GM23338 (cell line): ENCODE results near the gene SPTB. TPM values are rescaled to one million over a fixed set of nuclear protein-coding genes. Genes with fewer than 3 reads are reported as not detected.

Experiments
- ATAC-seq: fragments of 200-7000 bp; cut with Tn5 transposase; 3 replicates; pipeline ENCODE4 v1.9.1; 2020
- DNase-seq: peaks from one replicate; pipeline ENCODE4 v3.0.0-alpha.2; 2015; ENCODE audit warnings: low spot score
- H2AFZ ChIP-seq: fragments of 200-600 bp; sonication (generic); 2 replicates; pipeline ENCODE4 v1.8.0; 2016; ENCODE audit warnings: antibody characterized with exemption, mild to moderate bottlenecking, moderate library complexity
- H3F3A ChIP-seq: fragments of 200-600 bp; sonication (generic); replicated peaks from 2 replicates; pipeline ENCODE4 v1.8.0; 2017; ENCODE audit warnings: antibody characterized with exemption, mixed run types, low read depth
- H3K27ac ChIP-seq: fragments of 200-600 bp; sonication (generic); 2 replicates; pipeline ENCODE4 v1.6.1; 2016; ENCODE audit warnings: low read depth
- H3K27me3 ChIP-seq: fragments of 200-600 bp; sonication (generic); 2 replicates; pipeline ENCODE4 v1.8.0; 2016; ENCODE audit warnings: mild to moderate bottlenecking, mixed run types, moderate library complexity; ENCODE audit not compliant: insufficient read depth
- H3K36me3 ChIP-seq: fragments of 200-600 bp; sonication (generic); 2 replicates; pipeline ENCODE4 v1.8.0; 2016; ENCODE audit warnings: mild to moderate bottlenecking; ENCODE audit not compliant: insufficient read depth
- H3K4me1 ChIP-seq: fragments of 200-600 bp; sonication (generic); 2 replicates; pipeline ENCODE4 v1.8.0; 2016; ENCODE audit warnings: mild to moderate bottlenecking, moderate library complexity; ENCODE audit not compliant: insufficient read depth
- H3K4me2 ChIP-seq: fragments of 200-600 bp; sonication (generic); 2 replicates; pipeline ENCODE4 v1.7.1; 2017; ENCODE audit warnings: mixed run types
- H3K4me3 ChIP-seq: fragments of 200-600 bp; sonication (generic); 2 replicates; pipeline ENCODE4 v1.6.1; 2016; ENCODE audit warnings: mixed run types
- H3K79me2 ChIP-seq: fragments of 200-600 bp; sonication (generic); replicated peaks from 2 replicates; pipeline ENCODE4 v1.8.0; 2017; ENCODE audit warnings: mild to moderate bottlenecking; ENCODE audit not compliant: insufficient read depth
- H3K9me2 ChIP-seq: fragments of 200-600 bp; sonication (generic); 2 replicates; pipeline ENCODE4 v1.8.0; 2017; ENCODE audit not compliant: insufficient read depth
- H4K20me1 ChIP-seq: fragments of 200-600 bp; sonication (generic); replicated peaks from 2 replicates; pipeline ENCODE4 v1.8.0; 2017; ENCODE audit warnings: mild to moderate bottlenecking; ENCODE audit not compliant: insufficient read depth
- H3K27ac Mint-ChIP-seq: 2 replicates; pipeline ENCODE4 v1.8.0; 2020; ENCODE audit warnings: inconsistent platforms, mild to moderate bottlenecking, moderate library complexity, mixed read lengths
- H3K27me3 Mint-ChIP-seq: 3 replicates; pipeline ENCODE4 v1.8.0; 2022; ENCODE audit warnings: low read depth, mild to moderate bottlenecking, moderate library complexity, mixed read lengths, inconsistent platforms; ENCODE audit not compliant: insufficient read depth, poor library complexity
- H3K36me3 Mint-ChIP-seq: 3 replicates; pipeline ENCODE4 v1.8.0; 2021; ENCODE audit warnings: low read depth, mild to moderate bottlenecking, inconsistent platforms, moderate library complexity, mixed read lengths
- H3K4me1 Mint-ChIP-seq: 3 replicates; pipeline ENCODE4 v1.8.0; 2020; ENCODE audit warnings: mild to moderate bottlenecking, inconsistent platforms, mixed read lengths
- H3K4me3 Mint-ChIP-seq: 3 replicates; pipeline ENCODE4 v1.8.0; 2021; ENCODE audit warnings: moderate library complexity, mild to moderate bottlenecking, inconsistent platforms, mixed read lengths
- H3K9me3 Mint-ChIP-seq: 3 replicates; pipeline ENCODE4 v1.8.0; 2020; ENCODE audit warnings: moderate library complexity, mild to moderate bottlenecking, inconsistent platforms, mixed read lengths
- CREB1 ChIP-seq: fragments of 250-450 bp; sonication (Bioruptor Pico); IDR thresholded peaks from 2 replicates; pipeline ENCODE4 v1.5.0; 2020; ENCODE audit warnings: low read depth, mild to moderate bottlenecking, moderate library complexity
- ETS1 ChIP-seq: IDR thresholded peaks from 2 replicates; pipeline ENCODE4 v1.6.1; 2016; ENCODE audit warnings: antibody characterized with exemption
- EZH2 ChIP-seq: fragments of 200-600 bp; sonication (generic); IDR thresholded peaks from one replicate; pipeline ENCODE4 v1.8.0; 2017; ENCODE audit warnings: antibody characterized with exemption, mild to moderate bottlenecking, low read depth; ENCODE audit not compliant: unreplicated experiment
- EZH2phosphoT487 ChIP-seq: fragments of 200-600 bp; sonication (generic); IDR thresholded peaks from one replicate; pipeline ENCODE4 v1.8.1; 2018; ENCODE audit warnings: antibody characterized with exemption; ENCODE audit not compliant: unreplicated experiment
- JUNB ChIP-seq: IDR thresholded peaks from one replicate; pipeline ENCODE4 v1.6.1; 2016; ENCODE audit warnings: antibody characterized with exemption; ENCODE audit not compliant: unreplicated experiment
- NANOG ChIP-seq: IDR thresholded peaks from 2 replicates; pipeline ENCODE4 v1.6.1; 2016; ENCODE audit warnings: antibody characterized with exemption, borderline replicate concordance
- POLR2AphosphoS5 ChIP-seq: IDR thresholded peaks from 2 replicates; pipeline ENCODE4 v1.6.1; 2016; ENCODE audit warnings: antibody characterized with exemption, low read depth
- REST ChIP-seq: IDR thresholded peaks from one replicate; pipeline ENCODE4 v1.6.1; 2018; ENCODE audit warnings: antibody characterized with exemption; ENCODE audit not compliant: unreplicated experiment
- STAT1 ChIP-seq: IDR thresholded peaks from one replicate; pipeline ENCODE4 v1.6.1; 2016; ENCODE audit warnings: antibody characterized with exemption; ENCODE audit not compliant: unreplicated experiment
- ZNF114 ChIP-seq: fragments of 250-450 bp; sonication (Bioruptor Pico); IDR thresholded peaks from 2 replicates; pipeline ENCODE4 v1.5.0; 2020; ENCODE audit warnings: mild to moderate bottlenecking, moderate library complexity
- ZNF331 ChIP-seq: fragments of 250-450 bp; sonication (Bioruptor Pico); IDR thresholded peaks from 2 replicates; pipeline ENCODE4 v1.5.0; 2020; ENCODE audit warnings: low read depth, mild to moderate bottlenecking, moderate library complexity
- ZNF462 ChIP-seq: fragments of 250-450 bp; sonication (Bioruptor Pico); IDR thresholded peaks from 2 replicates; pipeline ENCODE4 v1.5.0; 2020; ENCODE audit warnings: mild to moderate bottlenecking, moderate library complexity
- polyA plus RNA-seq: library from polyadenylated mRNA; unstranded; fragments of >200 nt; fragmentation: Nextera tagmentation; extraction: Ambion mirVana; gene quantifications from 2 replicates; pipeline ENCODE4 v1.2.1, GENCODE V29; 2016
- total RNA-seq: library from RNA; depleted of rRNA; stranded (reverse); fragments of >200 nt; shearing (Covaris generic); gene quantifications from 2 replicates; pipeline ENCODE4 v1.2.3, GENCODE V29; 2014
- TF ChIP-seq, protein P1 (sequence below), 2 experiments: fragments of 200-600 bp in 1 of 2; sonication (generic) in 1 of 2; conservative IDR thresholded peaks; 2 replicates each; pipeline versions ENCODE4 v1.5.1 to v1.6.1; 2016 to 2017; ENCODE audit warnings: antibody characterized with exemption in 2 of 2, low read depth in 2 of 2, mild to moderate bottlenecking in 2 of 2, moderate library complexity in 1 of 2

SPTB gene
- total and polyA plus RNA-seq, 2 experiments from 2014 or later, result 1.1 to 1.9 TPM

GRCh38 chr14:64870160-64870559 lies 9.5 kb downstream of the SPTB start:
- H3K27ac ChIP-seq, result no peak overlapping the region
- no peaks in the 10 kb centered on the region for H3K27me3 ChIP-seq
- no peak overlapping the region for H2AFZ ChIP-seq
- Mint-ChIP-seq H3K9me3 (no peaks in the 10 kb centered on the region), H3K4me1 (peaks cover 10% of the 10 kb centered on the region), H3K27me3 (no peaks in the 10 kb centered on the region), H3K27ac (no peak overlapping the region), H3K4me3 (no peak overlapping the region), H3K36me3 (no peaks in the 10 kb centered on the region)
- ATAC-seq (no peak), DNase-seq (no peak)
- TF ChIP-seq JUNB (no peak), CREB1 (CRISPR knock-in tag) (no peak), REST (no peak), EZH2phosphoT487 (no peak), ZNF114 (no peak), EZH2 (no peak), NANOG (no peak), ZNF331 (no peak), ZNF462 (CRISPR knock-in tag) (no peak), POLR2AphosphoS5 (no peak), STAT1 (no peak), ETS1 (no peak)
- TF ChIP-seq, protein P1, sequence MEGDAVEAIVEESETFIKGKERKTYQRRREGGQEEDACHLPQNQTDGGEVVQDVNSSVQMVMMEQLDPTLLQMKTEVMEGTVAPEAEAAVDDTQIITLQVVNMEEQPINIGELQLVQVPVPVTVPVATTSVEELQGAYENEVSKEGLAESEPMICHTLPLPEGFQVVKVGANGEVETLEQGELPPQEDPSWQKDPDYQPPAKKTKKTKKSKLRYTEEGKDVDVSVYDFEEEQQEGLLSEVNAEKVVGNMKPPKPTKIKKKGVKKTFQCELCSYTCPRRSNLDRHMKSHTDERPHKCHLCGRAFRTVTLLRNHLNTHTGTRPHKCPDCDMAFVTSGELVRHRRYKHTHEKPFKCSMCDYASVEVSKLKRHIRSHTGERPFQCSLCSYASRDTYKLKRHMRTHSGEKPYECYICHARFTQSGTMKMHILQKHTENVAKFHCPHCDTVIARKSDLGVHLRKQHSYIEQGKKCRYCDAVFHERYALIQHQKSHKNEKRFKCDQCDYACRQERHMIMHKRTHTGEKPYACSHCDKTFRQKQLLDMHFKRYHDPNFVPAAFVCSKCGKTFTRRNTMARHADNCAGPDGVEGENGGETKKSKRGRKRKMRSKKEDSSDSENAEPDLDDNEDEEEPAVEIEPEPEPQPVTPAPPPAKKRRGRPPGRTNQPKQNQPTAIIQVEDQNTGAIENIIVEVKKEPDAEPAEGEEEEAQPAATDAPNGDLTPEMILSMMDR (conservative IDR thresholded peaks at IDR 0.05; ENCODE audit: low read depth in 2 of 2), result no peak
- no peaks in the 10 kb centered on the region for H4K20me1 ChIP-seq
- peaks cover 5% of the 10 kb centered on the region; the same call in 1 of the 2 replicates for H3K9me2 ChIP-seq
- no peaks in the 10 kb centered on the region for H3F3A ChIP-seq
- H3K4me2 ChIP-seq, result no peak overlapping the region
- H3K4me1 ChIP-seq, result peaks cover 5% of the 10 kb centered on the region
- H3K79me2 ChIP-seq, result no peaks in the 10 kb centered on the region
- no peak overlapping the region for H3K4me3 ChIP-seq
- H3K36me3 ChIP-seq, result no peaks in the 10 kb centered on the region
